HG03521 (cell line): ENCODE results near the gene ELFN2.
"Not testable (repeated sequence)": the region's sequence is repeated elsewhere in the genome, so short reads cannot be mapped to it uniquely, and the experiment has no call there.

ENCODE experiments used
- ATAC-seq: cut with Tn5 transposase; IDR thresholded peaks from one replicate; pipeline ENCODE4 v1.9.1; 2021; ENCODE audit warnings: mild to moderate bottlenecking, moderate library complexity; ENCODE audit not compliant: unreplicated experiment

ELFN2 gene

DNA sequence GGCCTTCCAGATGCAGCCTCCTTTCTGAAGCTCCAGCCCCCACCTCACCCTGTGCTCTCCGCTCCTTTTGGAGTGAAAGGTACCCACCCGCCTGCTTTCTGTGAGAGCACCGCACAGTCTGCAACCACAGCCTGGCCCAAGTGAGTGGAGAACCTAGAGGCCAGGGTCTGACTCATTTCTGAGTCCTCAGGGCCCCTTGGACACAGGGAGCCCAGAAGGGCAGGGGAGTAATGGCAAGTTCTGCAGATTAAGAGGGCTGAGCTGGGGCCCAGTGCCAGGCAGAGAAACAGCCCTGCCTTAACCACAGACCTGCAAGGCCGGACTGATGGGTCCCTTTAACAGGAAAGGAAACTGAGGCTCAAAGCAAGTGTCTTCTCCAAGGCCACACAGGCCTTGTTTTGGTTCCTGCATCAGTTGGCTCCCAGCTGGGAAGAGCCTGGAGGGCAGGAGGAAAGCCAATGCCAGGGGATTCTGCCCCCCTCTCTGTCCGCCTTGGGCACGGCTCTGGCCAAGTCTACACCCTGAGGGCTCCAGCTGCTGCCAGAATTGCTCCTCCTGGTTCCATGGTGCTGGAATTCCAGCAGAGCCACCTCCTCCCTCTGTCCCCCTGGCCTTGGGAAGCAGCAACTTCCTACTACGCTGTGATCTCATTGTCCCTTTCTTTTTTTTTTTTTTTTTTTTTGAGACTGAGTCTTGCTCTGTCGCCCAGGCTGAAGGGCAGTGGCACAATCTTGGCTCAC, 89.9 kb downstream of the ELFN2 start:
- ATAC-seq, result no peak

DNA sequence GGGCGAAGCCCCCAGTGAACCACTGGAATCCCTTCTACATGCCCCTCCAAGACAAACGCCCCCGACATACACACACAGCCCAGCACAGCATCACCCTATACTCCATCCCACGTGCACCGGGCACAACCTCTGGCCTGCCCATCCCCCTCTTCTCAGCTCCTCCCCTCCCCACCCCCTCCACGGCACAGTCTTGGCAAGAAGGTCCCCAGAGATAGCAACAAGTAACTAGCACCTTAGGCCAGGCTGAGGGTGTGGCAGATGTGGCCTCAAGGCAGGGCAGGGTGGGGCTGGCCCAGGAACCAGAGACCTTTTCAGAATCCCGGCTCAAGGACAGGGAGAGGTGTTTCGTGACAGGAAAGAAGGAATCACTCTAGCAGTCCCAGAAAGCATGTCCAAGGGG, 90.7 kb downstream of the ELFN2 start:
- ATAC-seq, result no peak

DNA sequence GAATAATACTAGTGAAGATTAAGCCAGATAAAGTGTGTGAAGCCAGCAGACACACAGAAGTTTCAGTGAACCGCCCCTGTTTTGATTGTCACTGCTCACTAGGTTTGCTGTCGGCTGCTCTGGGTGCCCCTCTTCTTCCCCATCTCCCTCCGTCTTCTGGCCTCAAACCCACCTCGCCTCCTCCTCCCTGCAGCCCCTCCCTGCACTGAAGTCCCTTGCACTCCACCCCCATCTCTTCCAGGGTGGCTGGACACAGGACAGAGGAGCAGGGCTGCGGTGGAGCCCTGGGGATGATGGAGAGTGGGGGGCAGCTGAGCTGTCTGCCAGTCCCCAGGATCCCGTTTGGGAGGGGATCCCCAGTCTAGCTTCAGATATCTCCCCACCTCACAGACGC, 91.5 kb downstream of the ELFN2 start:
- no peak for ATAC-seq

DNA sequence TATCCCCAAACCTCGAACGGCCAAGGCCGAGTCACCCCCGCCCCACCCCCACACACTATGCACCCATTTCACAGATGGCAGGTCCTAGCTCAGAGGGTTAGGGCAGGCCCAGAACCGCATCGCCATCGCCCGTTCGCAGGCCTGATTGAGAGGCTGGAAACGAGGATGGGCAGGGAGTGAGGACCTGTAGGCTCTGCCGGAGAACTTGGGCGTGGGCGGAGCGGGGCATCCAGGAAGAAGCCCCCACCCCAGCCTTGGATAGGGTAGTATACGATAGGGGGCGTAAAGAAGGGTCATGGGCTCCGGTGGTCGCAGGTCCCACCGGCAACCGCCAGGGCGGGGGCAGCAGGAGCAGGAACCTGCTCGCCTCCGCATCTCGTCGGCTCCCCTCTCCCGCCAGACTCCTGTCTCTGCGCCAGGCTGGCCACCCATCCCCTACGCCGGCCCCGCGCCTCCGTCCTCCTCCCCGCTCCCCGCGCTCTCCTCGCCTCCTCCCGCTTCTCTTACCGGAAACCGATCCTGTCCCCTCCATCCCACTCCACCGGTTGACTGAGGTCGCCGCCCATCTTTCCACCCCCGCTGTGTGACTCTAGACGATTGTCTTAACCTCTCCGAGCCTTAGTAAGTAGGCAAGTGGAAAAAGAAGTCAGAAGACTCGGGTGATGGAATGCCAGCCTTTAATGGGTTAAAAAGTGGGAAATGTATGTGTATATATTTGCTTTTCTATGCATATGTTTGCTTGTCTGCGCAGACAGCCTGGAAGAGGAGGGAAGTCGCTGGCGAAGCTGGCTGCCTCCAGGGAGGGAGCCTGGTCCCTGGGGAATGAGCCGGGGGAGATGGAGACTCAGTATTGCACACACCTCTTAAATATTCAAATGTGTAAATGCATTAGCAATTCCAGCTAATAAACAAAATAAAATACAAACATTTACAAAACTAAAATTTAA, 92.1 kb downstream of the ELFN2 start:
- no peak for ATAC-seq

DNA sequence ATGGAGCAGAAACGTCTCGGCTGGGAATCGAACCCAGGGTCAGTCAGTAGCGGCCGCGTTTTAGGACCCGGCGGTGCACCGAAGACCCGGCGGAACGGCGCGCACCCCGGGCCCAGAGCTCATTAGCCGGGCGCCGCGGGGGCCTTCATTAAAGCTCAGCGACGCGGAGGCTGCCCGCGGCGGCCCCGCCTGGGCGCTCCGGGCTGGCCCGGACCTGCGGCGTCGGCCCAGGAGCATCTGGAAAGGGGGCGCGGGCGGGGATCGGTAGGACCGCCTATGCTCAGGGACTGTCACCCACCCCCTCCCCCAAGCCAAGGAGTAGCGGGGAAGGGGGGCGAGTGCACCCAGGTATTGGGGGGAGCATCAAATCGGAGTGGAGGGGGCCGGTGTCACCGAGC, 92.8 kb downstream of the ELFN2 start:
- ATAC-seq, result no peak

DNA sequence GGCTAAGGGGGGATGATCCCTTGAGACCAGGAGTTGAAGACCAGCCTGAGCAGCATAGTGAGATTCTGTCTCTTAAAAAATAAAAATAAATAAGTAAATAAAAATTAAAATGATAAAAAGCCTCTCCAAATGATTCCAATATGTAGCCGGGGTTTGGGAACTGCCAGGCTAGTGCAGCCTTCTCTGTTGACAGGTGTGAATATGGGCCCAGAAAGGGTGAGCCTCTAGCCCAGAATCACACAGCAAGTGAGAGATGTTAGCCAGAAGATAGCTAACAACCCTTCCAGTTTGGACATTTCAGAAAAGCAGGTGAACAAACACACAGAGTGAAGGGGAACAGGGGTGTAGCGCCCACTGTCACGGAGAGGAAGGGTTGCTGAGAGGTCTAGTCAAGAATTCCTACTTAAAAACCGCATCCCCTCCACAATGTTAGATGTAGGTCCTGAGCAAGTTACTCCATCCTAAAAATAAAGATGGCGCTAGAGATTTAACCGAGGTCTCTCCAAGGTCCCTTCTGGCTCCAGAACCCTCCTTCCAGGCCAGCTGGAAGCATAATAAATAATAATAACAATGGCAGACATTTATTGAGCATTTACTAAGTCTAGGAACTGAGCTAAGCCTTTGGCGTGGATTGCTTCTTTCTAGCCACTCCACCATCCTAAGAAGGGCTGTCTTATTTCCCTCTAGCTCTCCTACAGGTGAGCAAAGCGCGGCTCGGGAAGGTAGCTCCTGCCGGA, 93.4 kb downstream of the ELFN2 start:
- ATAC-seq, result no peak

DNA sequence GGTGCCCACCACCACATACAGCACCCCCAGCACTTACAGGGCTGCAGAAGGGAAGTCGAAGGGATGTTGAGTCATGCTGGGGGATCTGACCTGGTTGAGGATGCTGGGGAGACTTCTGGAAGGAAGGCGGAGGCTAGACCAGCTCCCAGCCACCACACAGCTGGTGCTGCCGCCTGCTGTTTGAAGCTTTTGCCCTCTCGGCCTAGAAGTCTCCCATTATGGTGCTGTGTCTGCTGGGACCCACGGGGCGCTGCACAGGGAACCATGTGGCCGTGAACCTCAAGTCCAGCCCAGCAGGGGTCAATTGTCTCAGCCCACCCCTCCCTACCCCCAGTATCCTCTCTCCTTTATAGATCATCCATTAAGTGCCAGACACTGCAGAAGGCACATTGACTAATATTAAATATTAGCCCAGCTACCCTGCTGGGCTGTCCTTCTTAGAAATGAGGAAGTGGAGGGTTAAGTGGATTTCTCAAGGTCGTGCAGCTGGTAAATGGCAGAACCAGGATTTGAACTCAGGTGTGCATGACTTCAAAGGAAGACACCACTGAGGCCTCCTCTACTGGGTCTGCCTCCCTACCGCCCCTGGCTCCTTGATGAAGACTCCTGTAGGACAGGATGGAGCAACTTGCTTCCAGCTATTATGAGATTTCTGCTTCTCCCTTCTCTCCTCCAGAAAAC, 95.3 kb downstream of the ELFN2 start:
- no peak for ATAC-seq

DNA sequence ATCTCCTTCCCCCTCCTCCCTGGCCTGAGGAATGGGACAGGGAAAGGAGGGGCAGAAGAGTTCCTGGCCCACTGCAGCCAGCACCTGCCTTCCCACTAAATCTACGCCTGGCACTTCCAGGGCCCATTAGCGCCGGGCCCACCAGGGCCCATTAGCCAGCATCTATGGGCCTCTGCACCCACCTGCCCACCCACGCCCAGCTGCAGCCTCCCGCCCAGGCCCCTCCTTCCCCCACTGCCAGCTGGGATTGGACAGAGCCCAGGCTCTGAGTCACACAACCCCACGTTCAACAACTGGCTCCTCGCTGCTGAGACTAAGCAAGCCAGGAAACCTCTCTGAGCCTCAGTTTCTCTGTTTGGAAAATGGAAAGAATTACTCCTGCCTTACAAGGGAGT, 96.2 kb downstream of the ELFN2 start:
- ATAC-seq, result no peak

DNA sequence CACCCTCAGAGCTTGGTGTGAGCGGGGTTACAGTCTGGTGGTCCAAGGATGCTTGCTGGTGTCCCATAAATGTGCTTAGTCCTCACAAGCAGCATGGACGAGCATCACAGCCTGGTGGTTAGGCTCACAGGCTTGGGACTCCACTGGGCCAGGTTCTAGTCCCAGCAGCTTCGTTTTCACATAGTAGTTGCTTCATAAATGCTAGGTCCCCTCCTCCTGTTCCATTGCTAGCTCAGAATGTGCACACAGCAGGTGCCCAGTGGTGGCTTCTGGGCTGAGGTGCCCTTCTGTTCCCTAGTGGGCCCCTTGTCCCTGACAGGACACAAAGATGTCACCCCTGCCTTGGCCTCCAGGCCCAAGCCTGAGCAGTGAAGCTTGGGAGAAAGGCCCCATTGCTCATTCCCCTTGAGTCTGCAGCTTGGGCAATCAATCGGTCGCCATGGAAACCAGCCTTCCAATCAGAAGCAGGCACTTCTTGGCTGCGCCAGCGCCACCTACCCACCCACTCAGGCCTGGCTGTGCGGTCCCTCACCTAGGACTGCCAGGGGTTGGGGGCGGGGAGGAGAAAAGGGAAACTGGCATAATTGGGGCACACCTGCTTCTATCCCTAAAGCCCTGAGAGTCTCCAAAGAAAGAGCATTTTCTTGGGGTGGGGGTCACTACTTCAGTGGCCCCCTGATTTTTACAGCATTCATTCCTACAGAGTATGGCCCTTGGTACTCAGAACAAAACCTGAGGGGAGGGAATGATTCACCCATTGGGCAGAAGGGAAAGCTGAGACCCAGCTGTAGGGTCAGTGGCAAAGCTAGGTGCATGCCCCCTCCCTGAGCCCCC, 96.9 kb downstream of the ELFN2 start:
- no peak for ATAC-seq

DNA sequence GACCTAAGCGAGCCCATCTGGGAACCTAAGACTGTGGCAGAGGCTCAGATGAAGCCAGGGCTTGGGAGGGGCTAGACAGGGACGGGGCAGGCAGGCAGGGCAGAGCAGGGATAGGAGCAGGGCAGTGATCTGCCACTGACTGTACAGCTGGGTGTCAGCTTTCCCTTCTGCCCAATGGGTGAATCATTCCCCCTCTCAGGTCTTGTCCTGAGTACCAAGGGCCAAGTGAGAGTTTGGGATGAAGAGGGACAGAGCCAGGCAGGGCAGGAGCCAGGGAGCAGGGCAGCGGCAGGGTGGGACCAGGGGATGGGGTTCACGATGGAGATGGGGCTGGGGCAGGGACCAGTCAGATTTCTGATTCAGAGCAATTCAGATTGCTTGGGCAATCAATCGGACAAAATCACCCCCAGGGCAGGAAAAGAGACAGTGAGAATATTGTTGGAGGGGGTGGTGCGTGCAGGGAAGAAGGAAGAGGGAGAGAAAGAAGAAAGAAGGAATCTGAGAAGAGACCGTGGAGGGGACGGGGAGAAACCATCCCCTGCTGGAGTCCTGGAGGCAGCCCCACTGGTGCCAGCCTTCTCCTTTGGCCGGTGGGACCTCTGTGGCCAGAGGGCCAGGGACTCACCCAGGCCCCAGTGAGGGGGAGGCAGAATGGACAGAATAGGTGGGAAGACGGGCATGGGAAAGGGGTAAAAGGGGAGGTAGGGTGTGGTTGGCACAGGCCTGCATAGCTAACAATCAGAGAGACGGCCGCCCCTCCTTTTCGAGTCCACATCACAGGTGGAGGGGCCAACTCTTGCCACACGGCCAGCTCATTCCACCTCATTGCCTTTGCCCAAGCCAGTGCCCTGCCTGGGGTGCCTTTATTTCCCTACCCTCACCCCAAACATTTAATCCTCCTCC, 97.8 kb downstream of the ELFN2 start:
- ATAC-seq, result no peak

DNA sequence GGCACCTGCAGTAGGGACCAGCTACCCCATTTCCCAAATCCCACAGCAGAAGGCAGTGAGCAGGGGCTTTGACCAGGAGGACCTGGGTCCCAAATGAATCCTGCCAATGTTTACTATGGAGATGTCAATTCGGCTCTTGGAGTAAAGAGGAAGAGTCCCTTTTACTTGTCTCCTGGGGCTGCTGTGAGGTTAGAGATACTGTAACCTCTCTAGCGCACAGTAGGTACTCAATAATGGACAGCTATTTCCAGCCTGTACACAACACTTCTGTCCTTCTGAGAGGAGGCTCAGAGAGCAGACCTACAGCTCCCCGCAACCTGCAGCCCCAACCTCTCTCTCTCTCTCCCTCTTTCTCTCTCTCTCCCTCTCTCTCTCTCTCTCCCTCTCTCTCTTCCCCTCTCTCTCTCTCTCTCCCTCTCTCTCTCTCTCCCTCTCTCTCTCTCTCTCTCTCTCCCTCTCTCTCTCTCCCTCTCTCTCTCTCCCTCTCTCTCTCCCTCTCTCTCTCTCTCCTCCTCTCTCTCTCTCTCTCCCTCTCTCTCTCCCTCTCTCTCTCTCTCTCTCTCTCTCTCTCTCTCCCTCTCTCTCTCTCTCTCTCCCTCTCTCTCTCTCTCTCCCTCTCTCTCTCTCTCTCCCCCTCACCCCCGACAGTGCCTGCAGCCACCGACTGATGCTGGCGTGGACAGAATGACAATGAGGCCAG, 98.6 kb downstream of the ELFN2 start:
- not testable (repeated sequence) for ATAC-seq

DNA sequence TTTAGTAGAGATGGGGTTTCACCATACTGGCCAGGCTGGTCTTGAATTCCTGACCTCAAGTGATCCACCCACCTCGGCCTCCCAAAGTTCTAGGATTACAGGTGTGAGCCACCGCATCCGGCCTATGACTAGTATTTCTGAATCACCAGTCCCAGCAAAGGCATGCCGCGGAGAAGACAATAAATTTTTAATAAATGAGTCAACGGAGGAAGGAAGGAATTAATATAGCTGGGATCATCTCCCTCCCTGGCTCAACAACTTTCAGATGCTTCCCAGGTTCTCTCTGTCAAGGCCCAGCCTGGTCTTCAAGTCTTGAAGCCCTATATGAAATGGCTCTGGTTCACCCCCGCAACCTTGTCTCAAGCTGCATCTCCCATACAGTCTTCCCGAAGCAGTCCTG, 99.3 kb downstream of the ELFN2 start:
- no peak for ATAC-seq

DNA sequence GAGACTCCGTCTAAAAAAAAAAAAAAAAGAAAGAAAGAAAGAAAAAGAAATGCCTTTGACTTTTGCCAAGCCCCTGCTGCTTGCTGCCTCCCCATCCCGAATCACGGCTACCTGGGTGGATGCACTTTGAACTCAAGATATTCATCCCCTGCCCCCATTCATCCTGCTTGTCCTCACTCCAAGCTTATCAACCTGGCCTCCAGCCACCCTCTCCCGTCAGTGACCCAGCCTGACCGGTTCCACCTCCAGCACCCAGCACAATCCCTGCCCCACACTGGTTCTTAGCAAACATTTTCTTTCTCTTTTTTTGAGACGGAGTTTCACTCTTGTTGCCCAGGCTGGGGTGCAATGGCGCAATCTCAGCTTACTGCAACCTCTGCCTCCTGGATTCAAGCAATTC, 100.6 kb downstream of the ELFN2 start:
- no peak for ATAC-seq

DNA sequence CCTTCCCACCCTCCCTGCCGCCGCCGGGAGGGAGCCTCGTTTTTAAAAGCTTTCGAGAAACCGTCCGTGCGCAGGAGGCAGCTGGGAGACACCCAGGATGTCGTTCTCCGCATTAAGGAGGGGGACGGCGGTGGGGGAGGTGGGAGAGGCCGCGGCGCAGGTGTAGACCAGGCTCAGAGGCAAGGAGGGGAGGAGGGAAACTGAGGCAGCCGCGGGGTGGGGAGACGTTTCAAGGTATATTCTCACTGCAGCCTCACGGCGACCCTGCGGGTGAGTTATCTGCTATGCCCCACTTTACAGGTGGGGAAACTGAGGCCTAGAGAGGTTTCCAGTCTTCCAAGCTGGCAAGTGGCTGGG, 102.3 kb downstream of the ELFN2 start:
- ATAC-seq, result no peak

DNA sequence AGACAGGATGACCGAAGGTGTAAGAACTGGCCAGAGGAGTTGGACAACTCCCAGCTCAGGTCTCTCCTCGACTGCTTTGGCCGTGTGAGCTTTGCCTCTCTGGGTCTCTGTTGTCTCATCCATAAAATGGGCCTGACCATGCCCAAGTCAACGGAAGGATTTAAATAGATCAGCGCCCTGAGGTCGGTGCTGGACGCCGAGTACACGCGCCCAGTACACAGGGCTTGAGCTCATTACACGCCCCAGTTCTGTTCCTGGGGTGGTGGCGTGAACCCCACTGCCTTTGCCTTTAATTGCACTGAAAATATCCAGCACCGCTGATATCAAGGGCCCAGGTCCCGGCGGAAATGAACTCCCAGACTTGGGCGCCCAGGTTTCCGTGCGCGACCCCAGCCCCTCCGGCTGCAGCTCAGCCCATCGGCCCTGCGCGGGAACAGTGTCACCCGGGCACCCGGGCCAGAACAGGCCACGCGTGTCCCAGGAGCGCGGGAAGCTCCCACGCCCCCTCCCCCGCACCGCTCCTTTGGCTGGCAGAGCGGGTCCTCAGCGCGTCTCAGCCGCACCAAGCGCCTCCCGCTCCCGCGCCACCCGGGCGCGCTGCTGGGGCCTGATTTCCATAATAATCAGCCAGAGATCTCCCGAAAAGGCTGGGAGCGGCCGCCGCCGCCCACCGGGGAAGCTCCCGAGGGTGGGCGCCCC, 102.8 kb downstream of the ELFN2 start:
- ATAC-seq, result no peak

DNA sequence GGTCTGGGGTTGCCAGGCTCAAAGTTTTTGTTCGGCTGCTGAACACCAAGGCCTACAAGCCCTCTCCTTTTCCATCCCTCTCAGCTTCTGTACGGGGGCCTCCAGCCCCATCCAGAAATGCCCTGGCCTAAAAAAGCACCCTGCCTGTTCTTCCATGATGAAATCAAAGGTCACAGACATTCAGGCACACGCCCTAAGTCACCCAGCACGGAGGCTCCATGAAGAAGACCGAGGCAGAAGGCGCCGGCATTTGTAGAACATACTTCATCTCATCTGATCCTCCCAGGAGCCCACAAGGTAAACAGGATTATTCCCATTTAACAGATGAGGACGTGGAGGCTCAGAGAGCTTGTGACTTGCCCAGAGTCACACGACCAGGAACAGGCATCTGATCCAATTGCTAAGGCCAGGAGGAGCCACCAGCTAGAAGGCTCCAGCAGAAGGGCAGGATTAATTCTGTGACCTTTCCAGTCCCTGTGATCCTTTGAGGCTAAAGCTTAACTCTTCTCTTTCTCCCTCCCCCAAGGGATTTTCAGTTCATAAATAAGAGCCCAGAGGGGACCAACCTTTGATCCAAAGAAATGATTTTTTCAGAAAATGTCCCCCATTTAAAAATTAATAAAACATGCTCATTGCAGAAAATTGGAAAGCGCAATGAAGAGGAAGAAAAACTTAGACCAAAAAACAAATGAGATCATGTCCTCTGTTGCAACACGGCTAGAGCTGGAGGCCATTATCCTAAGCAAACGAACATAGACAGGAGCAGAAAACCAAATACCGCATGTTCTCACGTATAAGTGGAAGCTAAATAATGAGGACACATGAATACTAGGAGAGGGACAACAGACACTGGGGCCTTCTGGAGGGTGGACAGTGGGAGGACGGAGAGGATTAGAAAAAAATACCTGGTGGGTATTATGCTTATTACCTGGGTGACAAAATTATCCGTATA, 106.3 kb downstream of the ELFN2 start:
- ATAC-seq, result no peak

DNA sequence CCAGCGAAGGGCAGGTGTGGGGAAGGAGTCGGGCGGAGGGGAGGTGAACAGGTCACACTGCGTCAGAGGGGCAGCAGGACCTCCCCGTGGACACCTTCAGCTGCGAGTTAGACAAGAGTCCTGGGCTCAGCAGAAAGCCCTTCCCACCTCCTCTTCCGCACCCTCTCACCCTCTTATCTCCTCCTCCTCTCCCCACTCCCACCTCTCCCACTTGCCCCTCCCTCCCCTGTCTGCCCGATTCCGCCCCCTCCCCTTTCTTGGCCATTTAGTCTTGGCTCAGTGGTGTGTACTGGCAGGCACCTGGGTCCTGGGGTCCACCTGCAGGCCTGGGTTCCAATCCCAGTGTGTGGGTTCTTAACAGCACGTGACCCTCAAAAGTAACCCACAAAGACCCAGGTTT, 107.8 kb downstream of the ELFN2 start:
- ATAC-seq, result no peak
